Upper lobe of left lung (tissue), 4 donors: ENCODE data around the gene VAT1L.

Experiments
- CTCF ChIP-seq, 6 experiments: fragments of 450-650 bp in 4 of 6; fragments of 200-600 bp in 2 of 6; sonication (generic) in 2 of 6; IDR thresholded peaks; one replicate each; pipeline ENCODE4 v1.5.1; 2016 to 2019; ENCODE audit warnings: antibody characterized with exemption in 6 of 6
- EP300 ChIP-seq, 4 donors: sonication (generic); formaldehyde crosslinking; IDR thresholded peaks; one replicate each; pipeline ENCODE4 v1.5.1; 2017; ENCODE audit warnings: antibody characterized with exemption in 4 of 4, control low read depth in 2 of 4
- POLR2A ChIP-seq, 4 donors: fragments of 450-650 bp; IDR thresholded peaks; one replicate each; pipeline ENCODE4 v1.5.1; 2016 to 2017; ENCODE audit warnings: antibody characterized with exemption in 4 of 4, mild to moderate bottlenecking in 2 of 4

GRCh38 chr16:77925531-77925930, 137.2 kb downstream of the VAT1L start:
- TF ChIP-seq POLR2A (IDR thresholded peaks at IDR 0.05) (no peak), CTCF (IDR thresholded peaks at IDR 0.05) (no peak), EP300 (IDR thresholded peaks at IDR 0.05) (no peak)
